HG03025 (cell line): ENCODE measurements around the gene MOK.

Source experiments
- ATAC-seq: cut with Tn5 transposase; IDR thresholded peaks from one replicate; pipeline ENCODE4 v1.9.1; 2021; ENCODE audit warnings: mild to moderate bottlenecking, moderate library complexity; ENCODE audit not compliant: unreplicated experiment, low FRiP score

MOK gene

GRCh38 chr14:102227184-102227964 is 77.6 kb downstream of the MOK start:
- ATAC-seq = no peak

- no peak for ATAC-seq
Measured at GRCh38 chr14:102226356-102227125, 78.4 kb downstream of the MOK start.

- ATAC-seq = no peak
Measured at GRCh38 chr14:102225936-102226335, 79.0 kb downstream of the MOK start.

GRCh38 chr14:102225386-102225785 is 79.6 kb downstream of the MOK start:
- ATAC-seq = no peak

- ATAC-seq = no peak
Measured at GRCh38 chr14:102223682-102224081, 81.3 kb downstream of the MOK start.

DNA sequence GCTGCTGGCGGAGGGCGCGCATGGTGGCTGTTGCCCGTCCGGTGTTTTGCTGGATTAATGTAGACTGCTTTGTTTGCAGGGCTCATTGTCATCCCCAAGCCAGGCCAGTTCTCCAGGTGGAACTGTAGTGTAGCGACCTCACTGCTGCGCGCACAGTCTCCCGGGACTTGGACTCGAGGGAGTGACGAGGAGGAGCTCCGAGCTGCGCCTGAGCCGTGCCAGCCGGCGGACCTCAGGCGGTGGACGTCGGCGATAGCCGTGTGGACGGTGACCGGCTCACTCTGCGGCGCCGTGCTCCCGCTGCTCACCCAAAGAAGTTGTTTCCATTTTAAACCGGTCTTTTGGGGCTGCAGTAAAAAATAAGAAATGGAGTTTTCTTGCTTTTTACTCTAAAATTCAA is 82.2 kb downstream of the MOK start:
- no peak for ATAC-seq

DNA sequence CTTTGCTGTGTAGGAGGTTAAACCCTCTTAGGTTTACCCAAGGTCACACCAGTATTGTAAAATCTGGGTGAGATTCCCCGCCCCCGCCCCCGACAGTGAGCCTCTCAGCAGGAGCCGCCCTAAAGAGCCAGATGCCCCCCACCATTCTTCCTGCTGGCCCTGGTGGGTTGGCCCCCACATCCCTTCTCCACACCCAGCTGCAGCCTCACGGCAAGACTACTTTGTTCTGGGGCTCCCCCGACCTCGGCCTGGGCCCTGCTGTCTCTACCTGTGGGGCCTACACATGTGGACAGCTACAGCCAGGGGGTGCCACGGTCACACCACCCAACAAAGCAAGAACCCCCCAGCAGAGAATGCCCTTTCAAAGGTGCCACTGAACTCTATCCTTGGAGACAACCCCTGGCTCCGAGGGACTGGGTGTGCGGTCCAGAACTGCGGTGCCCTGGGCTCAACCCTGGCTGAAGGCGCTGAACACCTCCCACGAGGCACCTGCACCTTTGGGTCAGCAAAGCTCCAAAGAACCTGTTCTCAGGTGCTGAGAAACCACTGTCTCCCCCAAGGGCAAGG is 82.9 kb downstream of the MOK start:
- no peak for ATAC-seq

DNA sequence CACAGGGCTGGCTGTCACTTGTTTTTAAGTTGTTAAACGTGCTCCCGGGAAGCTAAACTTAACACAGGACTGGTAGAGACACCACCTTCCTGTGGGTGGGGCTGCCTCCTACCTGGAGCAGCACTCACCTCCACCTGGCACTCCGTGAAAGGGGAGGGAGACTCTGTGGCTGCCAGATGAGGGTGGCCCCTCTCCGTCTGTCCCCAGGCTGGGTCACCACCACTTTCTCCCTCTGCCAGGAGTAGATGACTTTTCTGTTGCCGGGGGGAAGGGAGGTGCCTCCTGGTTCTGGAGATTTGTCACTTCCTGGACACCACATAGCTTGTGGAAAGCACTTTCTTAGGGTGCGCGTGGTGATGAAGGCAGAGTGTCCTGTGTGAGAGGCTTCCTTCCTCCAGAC is 83.9 kb downstream of the MOK start:
- no peak for ATAC-seq

DNA sequence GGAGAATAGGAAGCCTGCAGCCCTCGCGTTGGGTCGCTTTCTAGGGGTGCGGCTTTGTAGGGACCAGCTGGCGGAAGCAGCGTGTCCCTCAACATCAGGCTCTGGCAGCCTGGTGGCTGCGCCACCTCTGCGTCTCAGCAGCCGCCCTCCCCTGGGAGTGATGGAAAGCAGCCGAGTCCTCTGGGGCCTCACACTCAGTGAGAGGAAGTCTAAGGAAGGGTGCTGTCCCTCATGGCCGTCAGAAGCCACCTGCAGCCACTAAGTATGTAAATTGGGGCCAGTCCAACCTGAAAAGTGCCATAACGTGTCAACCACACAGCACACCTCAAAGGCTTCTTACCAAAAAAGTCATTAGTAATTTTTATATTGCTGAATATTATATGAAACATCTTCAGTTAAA is 84.9 kb downstream of the MOK start:
- ATAC-seq = no peak

DNA sequence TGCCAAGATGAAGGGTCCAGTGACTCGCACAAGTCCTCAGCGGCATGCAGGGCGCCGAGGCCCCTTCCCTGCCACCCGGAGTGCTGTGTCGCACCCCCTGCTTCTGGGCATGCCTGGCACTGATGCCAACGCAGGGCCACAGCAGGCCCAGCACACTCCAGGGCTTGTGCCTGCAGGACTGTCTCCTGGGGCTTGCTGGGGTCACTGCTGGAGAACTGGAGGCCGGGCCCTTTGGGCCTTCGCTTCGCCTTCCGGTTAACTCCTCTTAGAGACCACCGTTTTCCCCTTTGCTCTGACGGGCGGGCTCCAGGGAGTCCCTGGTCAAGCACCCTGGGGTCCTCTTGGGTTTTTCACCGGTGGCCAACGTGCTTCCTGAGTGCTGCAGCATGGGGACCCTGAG is 85.6 kb downstream of the MOK start:
- ATAC-seq = no peak

GRCh38 chr14:102218688-102219087 is 86.3 kb downstream of the MOK start:
- ATAC-seq = no peak

DNA sequence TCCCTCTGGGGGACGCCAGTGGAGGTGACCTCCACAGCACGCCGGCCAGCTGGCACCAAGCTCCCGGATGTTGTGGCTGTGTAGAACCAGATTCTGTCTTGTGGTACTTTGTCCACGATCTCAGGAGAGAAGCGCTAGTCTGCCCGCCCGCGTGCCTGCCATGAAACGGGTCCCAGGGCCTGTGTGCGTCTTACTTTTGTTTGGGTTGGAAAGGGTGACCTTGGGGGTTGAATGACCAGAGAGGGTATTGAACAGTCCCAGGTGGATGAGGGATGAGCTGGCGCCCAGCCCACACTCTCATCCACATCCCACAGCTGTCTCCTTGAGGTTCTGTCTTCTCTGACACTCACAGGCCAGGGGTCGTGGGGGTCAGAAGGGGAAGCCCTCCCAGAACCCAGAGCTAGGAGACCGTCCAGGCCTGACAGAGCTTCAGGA is 87.0 kb downstream of the MOK start:
- no peak for ATAC-seq

- ATAC-seq = no peak
Measured at GRCh38 chr14:102217399-102217798, 87.6 kb downstream of the MOK start.

DNA sequence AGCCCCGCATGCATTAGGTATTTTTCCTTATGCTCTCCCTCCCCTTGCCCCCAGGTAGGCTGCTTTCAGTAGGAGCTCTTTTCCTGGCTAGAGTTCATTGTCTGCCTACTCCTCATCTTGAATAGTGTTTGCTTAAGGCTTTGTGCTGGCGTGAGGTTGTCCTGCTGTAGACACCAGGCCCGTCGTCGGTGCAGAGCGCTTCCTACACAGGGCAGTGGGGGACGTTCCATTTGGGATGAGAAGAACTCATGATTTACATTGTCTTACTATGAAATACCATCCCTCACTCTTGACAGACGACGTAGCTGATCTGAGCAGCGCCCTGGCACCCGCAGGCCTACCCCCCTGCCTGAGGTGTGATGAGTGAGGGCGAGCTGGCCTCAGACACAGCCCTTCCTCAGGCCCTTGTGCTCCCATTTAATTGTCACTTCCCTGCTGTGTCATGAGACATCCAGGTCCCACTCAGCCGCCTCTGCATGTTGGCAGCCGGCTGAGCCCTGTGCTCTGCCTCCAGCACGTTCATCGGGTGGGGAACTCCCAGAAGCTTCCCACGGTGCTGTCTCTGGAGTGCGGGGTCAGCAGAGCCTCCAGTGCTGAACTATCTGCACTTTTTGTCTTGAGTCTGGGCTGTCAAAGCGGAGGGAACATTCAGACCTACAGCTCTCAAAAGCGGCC is 89.3 kb downstream of the MOK start:
- ATAC-seq = no peak

DNA sequence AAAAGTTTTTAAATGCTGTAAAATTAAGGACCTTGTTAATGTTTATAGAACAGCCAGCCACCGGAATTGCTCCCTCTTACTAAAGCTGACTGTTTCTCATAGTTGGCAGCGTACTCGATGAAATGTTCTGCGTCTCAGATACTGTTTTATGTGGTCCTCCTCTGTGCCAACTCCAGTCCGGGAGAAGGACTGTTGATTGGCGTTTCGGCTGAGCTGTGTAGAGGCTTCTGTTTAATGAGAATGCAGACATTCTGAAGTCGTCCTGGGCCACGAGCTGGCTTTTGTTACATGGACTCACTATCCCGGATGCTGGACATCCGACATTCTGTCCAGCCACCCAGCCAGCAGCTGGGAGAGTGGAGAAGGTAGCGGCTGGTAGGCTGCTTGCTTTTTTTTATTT is 89.9 kb downstream of the MOK start:
- ATAC-seq = no peak

DNA sequence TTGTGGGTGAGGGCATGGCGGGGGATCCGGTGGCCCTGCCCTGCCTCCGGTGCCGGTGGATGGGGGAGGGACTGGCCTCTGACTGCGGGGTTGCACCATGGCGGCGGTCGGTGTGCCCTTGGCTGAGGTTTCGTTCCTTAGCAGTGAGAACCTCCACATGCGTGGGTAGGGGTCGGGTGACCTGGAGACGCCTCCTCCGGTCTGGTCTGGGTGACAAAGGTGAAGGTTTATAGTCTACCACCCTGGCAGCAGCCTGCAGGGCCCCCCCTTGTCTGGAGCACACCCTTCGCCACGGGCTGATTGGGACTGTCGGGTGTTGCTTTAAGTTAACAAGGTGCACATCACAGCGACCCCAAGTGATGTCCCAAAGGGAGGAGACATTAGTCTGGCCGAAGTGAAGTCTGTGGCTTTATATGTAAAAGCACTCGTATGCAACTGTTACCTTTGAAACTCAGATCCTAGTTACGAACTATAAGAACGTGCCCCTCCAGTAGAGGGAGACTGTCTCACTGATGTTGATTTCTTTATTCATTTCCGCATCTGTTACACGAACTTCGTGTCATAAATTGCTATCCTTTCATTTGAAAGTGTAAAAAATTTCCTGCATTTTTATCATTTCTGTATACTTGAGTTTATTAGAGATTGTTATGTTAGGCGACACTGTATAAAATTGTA is 90.8 kb downstream of the MOK start:
- ATAC-seq = no peak

DNA sequence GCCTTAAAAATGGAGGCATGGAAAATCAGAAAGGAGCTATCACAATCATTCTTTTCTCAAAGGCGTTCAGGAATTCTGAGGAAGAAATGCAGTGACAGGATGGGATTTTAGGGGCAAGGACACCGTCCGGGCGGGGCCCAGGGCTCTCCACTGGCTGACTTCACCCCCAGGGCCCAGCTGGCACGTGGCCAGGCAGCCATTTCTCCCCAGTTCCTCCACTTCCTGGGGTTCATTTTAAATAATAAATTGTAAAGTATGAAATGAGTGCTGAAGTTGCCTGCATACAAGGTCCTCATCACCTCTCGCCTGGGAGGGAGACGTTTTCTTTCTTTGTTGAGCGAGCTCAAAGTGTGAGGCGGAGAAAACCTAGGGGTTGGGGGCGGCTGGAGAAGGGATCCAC is 91.5 kb downstream of the MOK start:
- ATAC-seq = no peak

- no peak for ATAC-seq
Measured at GRCh38 chr14:102212845-102213244, 92.1 kb downstream of the MOK start.

- ATAC-seq = no peak
Measured at GRCh38 chr14:102212356-102212755, 92.6 kb downstream of the MOK start.

GRCh38 chr14:102211240-102211639 is 93.7 kb downstream of the MOK start:
- no peak for ATAC-seq
